ENCODE data around the gene TYK2.
A peak's percentile ranks its signal among the peaks of the same experiment; 100 is the strongest.

The TYK2 gene

GRCh38 chr19:10316229-10317044 is 63.9 kb downstream of the TYK2 start:
- FAIRE-seq (no peak), DNase-seq (ENCODE audit: low spot score) (no peak)

- peak; percentile 85 for DNase-seq (ENCODE audit: low spot score)
- no peak for FAIRE-seq
Measured at GRCh38 chr19:10315335-10316214, 64.8 kb downstream of the TYK2 start, which contains the start of gene FDX2. TSS of gene FDX2 (minus strand) at chr19:10316015. CDS start at chr19:10315996, 19 bp downstream.

GRCh38 chr19:10309423-10309822 is 70.9 kb downstream of the TYK2 start, which contains the start of gene ZGLP1:
TSS of gene ZGLP1 (minus strand) at chr19:10309815.
- no peak for DNase-seq (ENCODE audit: low spot score)
- FAIRE-seq = no peak

GRCh38 chr19:10306327-10306726 is 74.0 kb downstream of the TYK2 start:
- DNase-seq (ENCODE audit: low spot score) = no peak
- FAIRE-seq = no peak

GRCh38 chr19:10305139-10305806 is 75.1 kb downstream of the TYK2 start:
- FAIRE-seq (no peak), DNase-seq (ENCODE audit: low spot score) (no peak)

All from urothelium cell line (cell line).